Duodenal mucosa (tissue), 2 donors: ENCODE data around the gene TEAD1.

Experiments used
- H3K27ac ChIP-seq: one replicate; pipeline ENCODE4 v1.7.0; 2013; ENCODE audit warnings: low read depth, low read length
- H3K27me3 ChIP-seq, 2 donors: one replicate each; pipeline ENCODE4 v1.7.0; 2013; ENCODE audit warnings: low read length in 2 of 2, control low read depth in 1 of 2; ENCODE audit not compliant: insufficient read depth in 2 of 2, control insufficient read depth in 1 of 2
- H3K36me3 ChIP-seq, 2 donors: one replicate each; pipeline ENCODE4 v1.7.0; 2013; ENCODE audit warnings: low read length in 2 of 2, control low read depth in 1 of 2; ENCODE audit not compliant: insufficient read depth in 2 of 2, control insufficient read depth in 1 of 2
- H3K4me1 ChIP-seq, 2 donors: one replicate each; pipeline ENCODE4 v1.7.0; 2013; ENCODE audit warnings: low read length in 2 of 2, control low read depth in 1 of 2; ENCODE audit not compliant: insufficient read depth in 2 of 2, control insufficient read depth in 1 of 2
- H3K4me3 ChIP-seq, 2 donors: one replicate each; pipeline ENCODE4 v1.7.0; 2013; ENCODE audit warnings: low read length in 2 of 2, low read depth in 1 of 2
- H3K9ac ChIP-seq, 2 donors: one replicate each; pipeline ENCODE4 v1.7.0; 2013; ENCODE audit warnings: low read length in 2 of 2, low read depth in 1 of 2
- H3K9me3 ChIP-seq, 2 donors: one replicate each; pipeline ENCODE4 v1.7.0; 2013; ENCODE audit warnings: low read length in 2 of 2, control low read depth in 1 of 2; ENCODE audit not compliant: control insufficient read depth in 1 of 2

TEAD1 gene

DNA sequence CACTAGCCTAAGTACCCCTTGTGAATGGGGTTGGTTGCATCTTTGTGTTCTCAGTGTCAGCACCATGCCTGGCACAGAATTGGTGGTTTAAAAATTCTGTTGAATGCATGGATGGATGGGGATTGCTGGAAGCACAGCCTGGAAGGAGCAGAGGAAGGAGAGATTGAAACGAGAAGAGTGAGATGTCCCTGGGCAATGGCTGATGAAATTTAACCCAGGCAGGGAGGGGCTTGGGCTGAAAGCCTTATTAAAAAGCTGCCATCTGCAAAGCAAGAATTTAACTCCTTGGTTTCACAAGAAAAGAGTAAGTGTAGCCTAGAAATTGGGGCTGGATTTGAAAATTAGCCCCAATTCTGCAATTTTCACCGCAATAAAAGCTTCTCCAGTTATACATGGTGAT lies 126.7 kb downstream of the TEAD1 start:
- Histone ChIP-seq H3K27ac (no peak overlapping the region), H3K4me3 (no peak overlapping the region), H3K9ac (no peak overlapping the region), H3K27me3 (no peaks in the 10 kb centered on the region), H3K36me3 (no peaks in the 10 kb centered on the region), H3K9me3 (no peaks in the 10 kb centered on the region), H3K4me1 (peaks cover 56 to 65% of the 10 kb centered on the region in 2 donors)

DNA sequence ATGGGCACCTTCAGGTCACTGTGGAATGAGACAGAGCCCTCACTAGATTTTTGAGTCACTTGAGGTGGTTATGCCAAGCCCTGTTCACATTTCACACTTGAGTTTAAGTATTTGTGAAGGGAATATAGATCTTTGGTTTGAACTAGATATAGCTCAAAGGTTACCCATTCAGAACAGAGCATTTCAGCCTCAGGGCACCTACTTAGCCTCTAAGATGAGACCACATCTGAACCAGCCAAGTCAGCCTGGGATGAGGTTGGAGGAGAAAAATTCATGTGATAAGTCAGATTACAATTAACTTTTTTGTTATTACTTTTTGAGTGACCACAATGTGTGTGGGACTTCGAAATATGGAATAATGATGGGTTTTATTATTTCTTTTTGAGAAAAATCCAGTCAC lies 127.8 kb downstream of the TEAD1 start:
- Histone ChIP-seq H3K27ac (no peak overlapping the region), H3K4me1 (peaks cover 56 to 73% of the 10 kb centered on the region in 2 donors), H3K27me3 (no peaks in the 10 kb centered on the region), H3K9ac (no peak overlapping the region), H3K9me3 (no peaks in the 10 kb centered on the region), H3K36me3 (no peaks in the 10 kb centered on the region), H3K4me3 (no peak overlapping the region)

DNA sequence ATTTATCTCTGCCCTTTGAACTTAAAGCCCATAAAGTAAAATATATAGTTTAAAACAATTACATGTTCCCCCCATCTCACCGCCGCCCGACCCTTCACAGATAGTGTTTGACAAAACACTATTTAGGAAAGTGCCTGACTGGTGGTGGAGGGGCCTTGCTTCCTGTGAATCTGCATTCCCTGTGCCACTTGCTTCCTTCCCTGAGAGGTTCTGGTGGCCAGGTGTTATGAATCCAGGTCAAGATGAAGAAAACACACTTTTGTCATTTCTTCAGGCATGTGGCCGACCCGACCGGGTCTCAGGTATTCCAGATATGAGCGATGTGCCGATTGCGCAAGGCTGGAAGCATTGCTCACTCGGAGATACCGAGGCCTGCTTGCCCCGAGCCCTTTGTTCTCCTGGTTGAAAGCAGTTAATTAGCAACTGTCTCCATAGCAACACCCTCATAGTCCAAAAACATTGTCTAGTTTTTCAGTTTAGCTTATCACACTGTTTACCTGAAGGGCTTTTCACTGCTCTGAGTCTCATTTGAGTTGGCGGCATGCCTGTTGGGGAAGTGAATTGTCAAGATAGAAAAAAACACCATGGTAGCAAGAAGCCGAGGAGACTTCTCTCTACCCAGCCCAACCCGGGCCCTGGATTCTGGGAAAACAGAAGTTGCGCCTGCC lies 128.3 kb downstream of the TEAD1 start:
- Histone ChIP-seq H3K9ac (peak overlapping the region in 1 of 2 donors; percentile 12), H3K4me1 (peaks cover 56 to 73% of the 10 kb centered on the region in 2 donors)

DNA sequence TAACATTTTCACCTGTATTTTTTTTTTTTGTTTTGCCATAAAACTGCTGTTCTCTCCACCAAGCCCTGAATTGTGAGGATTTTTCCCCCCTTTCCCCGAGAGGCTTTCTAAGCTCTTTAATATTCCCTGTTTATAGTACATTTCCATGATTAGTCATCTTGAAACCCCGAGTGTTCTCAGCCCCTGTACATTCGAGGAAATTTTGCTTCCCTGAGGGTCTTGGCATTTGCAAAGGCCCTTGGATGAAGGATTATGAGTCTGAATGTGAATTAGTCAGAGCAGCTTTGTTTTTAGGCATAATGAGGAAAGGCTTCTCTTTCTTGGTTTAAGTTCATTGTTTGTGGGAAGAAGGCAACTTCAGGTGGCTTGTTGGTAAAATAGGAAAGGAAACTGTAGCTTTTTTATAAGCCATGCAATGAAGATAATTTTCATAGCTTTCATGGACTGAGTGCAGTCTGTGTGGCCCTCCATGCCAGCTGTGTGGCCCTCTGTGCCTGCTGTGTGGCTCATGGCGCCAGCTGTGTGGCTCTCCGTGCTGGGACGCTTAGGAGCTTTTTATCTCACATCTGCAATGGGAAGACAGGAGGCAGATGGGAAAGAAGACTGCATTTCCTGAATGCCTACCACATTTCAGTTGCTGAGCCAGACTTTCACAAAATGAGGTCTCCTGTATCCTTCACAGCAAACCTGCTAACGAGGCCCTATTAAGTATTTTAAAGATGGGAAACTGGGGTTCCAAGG lies 129.0 kb downstream of the TEAD1 start:
- H3K27ac ChIP-seq: peak overlapping the region; percentile 60
- peak overlapping the region; percentile 10 to 22 for H3K4me3 ChIP-seq
- no peaks in the 10 kb centered on the region for H3K27me3 ChIP-seq
- no peaks in the 10 kb centered on the region for H3K36me3 ChIP-seq
- H3K9me3 ChIP-seq: no peaks in the 10 kb centered on the region
- peaks cover 56 to 73% of the 10 kb centered on the region in 2 donors for H3K4me1 ChIP-seq
- H3K9ac ChIP-seq: peak overlapping the region in 1 of 2 donors; percentile 12

More for the DNA sequence above, 128.3 kb downstream of the TEAD1 start:
- peak overlapping the region; percentile 60 for H3K27ac ChIP-seq
- no peaks in the 10 kb centered on the region for H3K9me3 ChIP-seq
- no peaks in the 10 kb centered on the region for H3K36me3 ChIP-seq
- peak overlapping the region; percentile 10 to 22 for H3K4me3 ChIP-seq
- H3K27me3 ChIP-seq: no peaks in the 10 kb centered on the region

DNA sequence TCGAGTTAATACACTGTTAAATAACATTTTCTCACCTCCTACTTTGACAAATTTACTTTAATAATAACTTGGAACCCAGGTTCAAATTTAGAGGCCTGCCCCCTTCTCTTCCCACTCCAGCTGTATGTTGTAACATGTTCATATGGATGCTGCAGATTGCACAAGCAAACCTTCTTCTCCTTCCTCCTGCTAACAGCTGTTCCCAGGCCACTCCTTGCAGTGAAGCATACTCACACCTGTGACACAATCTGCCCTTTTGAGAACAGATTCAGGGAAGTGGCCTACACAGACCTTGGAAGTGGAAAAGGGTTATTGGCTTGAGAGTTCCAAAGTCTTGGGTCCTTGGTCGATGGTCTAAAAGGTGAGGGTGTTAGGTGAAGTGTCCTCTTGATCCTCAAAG lies 131.9 kb downstream of the TEAD1 start:
- Histone ChIP-seq H3K9me3 (no peaks in the 10 kb centered on the region), H3K36me3 (no peaks in the 10 kb centered on the region), H3K27me3 (no peaks in the 10 kb centered on the region), H3K9ac (no peak overlapping the region), H3K4me3 (no peak overlapping the region), H3K27ac (no peak overlapping the region), H3K4me1 (peaks cover 42 to 56% of the 10 kb centered on the region in 2 donors)

DNA sequence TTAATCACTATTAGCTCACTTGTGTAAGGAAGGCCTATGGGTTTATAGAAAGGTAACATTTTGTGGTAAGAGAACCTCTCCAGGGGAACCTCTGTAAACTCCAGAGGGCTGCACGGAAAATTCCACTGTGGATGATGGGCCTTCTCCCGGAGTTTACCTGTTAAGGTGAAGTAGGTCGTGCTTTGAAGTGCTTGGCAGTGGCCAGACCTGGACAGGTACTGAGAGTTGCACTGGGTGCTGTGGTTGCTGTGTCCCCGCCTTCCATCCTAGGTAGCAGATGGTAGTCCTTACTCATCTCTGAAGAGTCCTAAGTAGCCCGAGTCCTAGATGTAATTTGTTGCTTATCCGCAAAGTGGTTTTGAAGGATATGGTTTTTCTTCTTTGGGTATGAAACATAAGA lies 133.4 kb downstream of the TEAD1 start:
- H3K36me3 ChIP-seq: no peaks in the 10 kb centered on the region
- no peak overlapping the region for H3K27ac ChIP-seq
- H3K4me3 ChIP-seq: no peak overlapping the region
- no peaks in the 10 kb centered on the region for H3K9me3 ChIP-seq
- peaks cover 27 to 41% of the 10 kb centered on the region in 2 donors for H3K4me1 ChIP-seq
- H3K9ac ChIP-seq: no peak overlapping the region
- no peaks in the 10 kb centered on the region for H3K27me3 ChIP-seq

DNA sequence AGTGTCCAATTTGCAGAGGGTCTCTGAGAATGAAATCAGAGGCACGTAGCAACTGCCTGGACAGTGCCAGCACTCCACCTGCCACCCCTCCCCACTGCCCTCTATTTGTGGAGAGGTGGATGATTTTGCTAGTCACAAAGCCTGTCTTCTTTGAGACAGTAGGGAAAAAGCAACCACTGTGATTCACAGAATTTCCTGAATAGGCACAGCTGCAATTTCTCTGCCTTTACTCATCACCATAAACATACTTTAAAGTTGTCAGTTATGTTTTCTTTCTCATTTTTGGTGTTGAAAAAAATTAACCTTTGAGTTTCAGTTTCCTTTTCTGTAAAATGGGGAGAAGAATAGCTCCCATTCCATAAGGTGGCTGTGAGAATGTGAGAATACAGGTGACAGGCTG lies 134.3 kb downstream of the TEAD1 start:
- H3K4me1 ChIP-seq: peaks cover 24 to 40% of the 10 kb centered on the region in 2 donors
- H3K36me3 ChIP-seq: no peaks in the 10 kb centered on the region
- no peaks in the 10 kb centered on the region for H3K27me3 ChIP-seq
- no peak overlapping the region for H3K27ac ChIP-seq
- H3K9me3 ChIP-seq: no peaks in the 10 kb centered on the region
- H3K9ac ChIP-seq: no peak overlapping the region
- H3K4me3 ChIP-seq: peak overlapping the region in 1 of 2 donors; percentile 9

DNA sequence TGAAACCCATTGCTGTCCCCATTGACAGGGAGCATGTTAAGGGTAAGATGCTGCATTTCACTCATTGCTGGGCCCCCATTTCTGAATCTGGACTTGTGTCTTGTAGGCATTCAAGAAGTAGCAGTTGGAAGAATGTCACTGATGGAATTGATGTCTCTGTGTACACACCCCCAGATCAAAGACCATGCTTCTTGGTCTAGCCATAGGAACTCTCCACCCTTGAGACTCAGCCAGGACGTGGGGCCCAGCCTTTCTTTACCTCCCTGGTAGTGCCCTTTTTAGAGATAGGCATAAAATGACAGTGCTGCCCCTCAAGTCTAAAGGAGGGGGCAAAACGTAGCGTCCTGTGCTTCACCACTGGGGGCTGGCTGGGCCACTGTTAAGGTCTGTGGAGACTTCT lies 135.1 kb downstream of the TEAD1 start:
- no peak overlapping the region for H3K4me3 ChIP-seq
- H3K4me1 ChIP-seq: peaks cover 22 to 34% of the 10 kb centered on the region in 2 donors
- no peaks in the 10 kb centered on the region for H3K9me3 ChIP-seq
- no peak overlapping the region for H3K9ac ChIP-seq
- H3K27ac ChIP-seq: no peak overlapping the region
- H3K36me3 ChIP-seq: no peaks in the 10 kb centered on the region
- H3K27me3 ChIP-seq: no peaks in the 10 kb centered on the region

DNA sequence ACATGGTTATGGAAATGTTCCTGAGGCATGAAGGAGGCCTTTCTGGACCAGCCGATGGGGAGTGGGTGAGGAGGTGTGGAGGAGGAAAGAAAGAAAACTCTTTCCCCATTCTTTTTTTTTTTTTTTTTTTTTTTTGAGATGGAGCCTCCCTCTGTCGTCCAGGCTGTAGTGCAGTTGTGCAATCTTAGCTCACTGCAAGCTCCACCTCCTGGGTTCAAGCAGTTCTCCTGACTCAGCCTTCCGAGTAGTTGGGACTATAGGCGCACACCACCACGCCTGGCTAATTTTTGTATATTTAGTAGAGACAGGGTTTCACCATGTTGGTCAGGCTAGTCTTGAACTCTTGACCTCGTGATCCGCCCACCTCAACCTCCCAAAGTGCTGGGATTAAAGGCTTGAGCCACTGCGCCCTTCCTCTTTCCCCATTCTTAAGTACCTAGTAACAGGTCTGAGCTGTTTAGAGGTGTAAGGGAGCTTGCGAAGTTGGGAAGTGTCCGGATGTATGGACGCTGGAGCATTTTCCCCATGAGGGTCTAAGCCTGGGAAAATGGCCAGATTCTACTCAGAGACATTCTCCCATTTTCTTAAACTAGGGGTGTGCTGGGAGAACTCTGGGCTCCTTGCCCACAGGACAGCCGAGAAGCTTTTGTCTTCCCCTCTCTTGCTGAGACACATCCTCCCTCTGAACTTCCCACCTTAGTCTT lies 135.8 kb downstream of the TEAD1 start:
- Histone ChIP-seq H3K9ac (no peak overlapping the region), H3K27ac (no peak overlapping the region), H3K4me1 (peaks cover 26 to 35% of the 10 kb centered on the region in 2 donors), H3K36me3 (no peaks in the 10 kb centered on the region), H3K9me3 (no peaks in the 10 kb centered on the region), H3K27me3 (no peaks in the 10 kb centered on the region), H3K4me3 (no peak overlapping the region)

DNA sequence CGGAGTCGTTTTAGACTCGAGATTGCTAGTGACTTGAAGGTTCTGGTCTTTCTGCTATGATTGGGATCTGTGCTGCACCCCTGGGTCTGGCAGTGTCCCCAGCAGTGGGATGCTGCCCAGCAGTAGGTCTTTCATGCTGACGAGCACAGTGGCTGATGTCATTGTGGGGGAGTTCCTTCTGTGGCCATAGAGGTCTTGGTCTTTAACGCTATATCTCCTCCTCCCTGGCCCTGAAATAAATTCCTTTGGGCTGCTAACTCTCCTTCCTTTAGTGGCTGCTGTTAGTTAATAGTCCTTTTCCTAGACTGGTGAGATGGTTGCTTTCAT lies 136.3 kb downstream of the TEAD1 start:
- Histone ChIP-seq H3K9me3 (no peaks in the 10 kb centered on the region), H3K4me3 (no peak overlapping the region), H3K36me3 (no peaks in the 10 kb centered on the region), H3K27ac (no peak overlapping the region), H3K4me1 (peaks cover 31 to 40% of the 10 kb centered on the region in 2 donors), H3K9ac (no peak overlapping the region), H3K27me3 (no peaks in the 10 kb centered on the region)
